IMR-90 (cell line): ENCODE results near the gene GVQW3. TPM values are rescaled to one million over a fixed set of nuclear protein-coding genes. Genes with fewer than 3 reads are reported as not detected.

Experiments
- ATAC-seq: fragments of 200-7000 bp; cut with Tn5 transposase; 2 replicates; pipeline ENCODE4 v1.9.1; 2020; ENCODE audit warnings: low read depth, mild to moderate bottlenecking, moderate library complexity
- BruUV-seq: library from RNA; stranded (reverse); fragments of 400-500 nt; replicated peaks from 2 replicates; lab custom pipeline; 2021; lab: Mats Ljungman, UMichigan
- CTCF ChIA-PET: fragments of 300-600 bp; formaldehyde crosslinking; extraction: SDS; loops from one replicate; lab custom pipeline; 2021; ENCODE audit warnings: antibody characterized with exemption; lab: Yijun Ruan, JAX
- POLR2A ChIA-PET: fragments of 300-600 bp; sonication (Branson Sonifier 250); formaldehyde crosslinking; loops from one replicate; lab custom pipeline; 2022; ENCODE audit warnings: antibody characterized with exemption; ENCODE audit not compliant: unreplicated experiment; lab: Charles Lee
- DNase-seq: peaks from one replicate; pipeline ENCODE4 v3.0.0; 2013
- H2AFZ ChIP-seq: replicated peaks from 2 replicates; pipeline ENCODE3; 2013; ENCODE audit warnings: low read length, mild to moderate bottlenecking; ENCODE audit not compliant: poor library complexity
- H2AK5ac ChIP-seq: 2 replicates; pipeline ENCODE4 v1.6.1; 2013; ENCODE audit warnings: low read depth, low read length, inconsistent platforms
- H2AK9ac ChIP-seq: replicated peaks from 2 replicates; pipeline ENCODE3; 2013; ENCODE audit warnings: mild to moderate bottlenecking, low read depth, low read length, moderate library complexity; ENCODE audit not compliant: poor library complexity
- H2BK120ac ChIP-seq: 2 replicates; pipeline ENCODE4 v1.6.1; 2013; ENCODE audit warnings: low read depth, low read length, inconsistent platforms
- H2BK15ac ChIP-seq: 3 replicates; pipeline ENCODE4 v1.6.1; 2013; ENCODE audit warnings: low read depth, low read length, inconsistent platforms
- H2BK20ac ChIP-seq: 2 replicates; pipeline ENCODE4 v1.6.1; 2013; ENCODE audit warnings: low read depth, mild to moderate bottlenecking, inconsistent platforms, low read length, moderate library complexity
- H2BK5ac ChIP-seq: 2 replicates; pipeline ENCODE4 v1.6.1; 2013; ENCODE audit warnings: mild to moderate bottlenecking, low read depth, low read length, inconsistent platforms; ENCODE audit not compliant: poor library complexity, severe bottlenecking
- H3K14ac ChIP-seq: replicated peaks from 2 replicates; pipeline ENCODE4 v1.6.1; 2013; ENCODE audit warnings: low read depth, low read length, inconsistent platforms
- H3K18ac ChIP-seq: 2 replicates; pipeline ENCODE4 v1.6.1; 2013; ENCODE audit warnings: low read depth, low read length, control low read depth
- H3K23ac ChIP-seq: 2 replicates; pipeline ENCODE4 v1.6.1; 2013; ENCODE audit warnings: low read depth, low read length, inconsistent platforms
- H3K27ac ChIP-seq: 2 replicates; pipeline ENCODE4 v1.5.1; 2013; ENCODE audit warnings: mild to moderate bottlenecking, control low read depth, low read length; ENCODE audit not compliant: insufficient read depth
- H3K27me3 ChIP-seq: 2 replicates; pipeline ENCODE4 v1.6.1; 2013; ENCODE audit warnings: low read length; ENCODE audit not compliant: control insufficient read depth, insufficient read depth
- H3K36me3 ChIP-seq: 2 replicates; pipeline ENCODE4 v1.6.1; 2013; ENCODE audit warnings: low read length, mixed read lengths; ENCODE audit not compliant: control insufficient read depth, insufficient read depth
- H3K4ac ChIP-seq: 2 replicates; pipeline ENCODE4 v1.6.1; 2013; ENCODE audit warnings: low read depth, low read length, inconsistent platforms
- H3K4me1 ChIP-seq: 2 replicates; pipeline ENCODE4 v1.6.1; 2013; ENCODE audit warnings: low read length, mixed read lengths; ENCODE audit not compliant: control insufficient read depth, insufficient read depth
- H3K4me2 ChIP-seq: 2 replicates; pipeline ENCODE4 v1.6.1; 2013; ENCODE audit warnings: low read depth, mild to moderate bottlenecking, control low read depth, low read length, moderate library complexity
- H3K4me3 ChIP-seq: 2 replicates; pipeline ENCODE4 v1.5.1; 2013; ENCODE audit warnings: low read depth, mild to moderate bottlenecking, control low read depth, low read length, moderate library complexity; ENCODE audit not compliant: insufficient read depth
- H3K56ac ChIP-seq: 2 replicates; pipeline ENCODE4 v1.6.1; 2013; ENCODE audit warnings: low read length, inconsistent platforms; ENCODE audit not compliant: insufficient read depth; ENCODE audit errors: extremely low read depth
- H3K79me1 ChIP-seq, 2 experiments: 2 replicates each; pipeline ENCODE4 v1.6.1; 2013; ENCODE audit warnings: low read length in 2 of 2, inconsistent platforms in 1 of 2, low read depth in 1 of 2
- H3K9ac ChIP-seq: 2 replicates; pipeline ENCODE4 v1.6.1; 2013; ENCODE audit warnings: low read depth, low read length, control low read depth
- H3K9me1 ChIP-seq: 2 replicates; pipeline ENCODE4 v1.6.1; 2013; ENCODE audit warnings: low read length, inconsistent platforms; ENCODE audit not compliant: insufficient read depth
- H3K9me3 ChIP-seq: 2 replicates; pipeline ENCODE4 v1.6.1; 2013; ENCODE audit warnings: low read length; ENCODE audit not compliant: control insufficient read depth, insufficient read depth
- H4K20me1 ChIP-seq: 2 replicates; pipeline ENCODE4 v1.6.1; 2013; ENCODE audit warnings: low read length, inconsistent platforms; ENCODE audit not compliant: insufficient read depth
- H4K5ac ChIP-seq: 2 replicates; pipeline ENCODE4 v1.6.1; 2013; ENCODE audit warnings: mild to moderate bottlenecking, low read depth, low read length, control low read depth
- H4K8ac ChIP-seq, 2 experiments: 2 replicates each; pipeline ENCODE4 v1.6.1; 2013; ENCODE audit warnings: low read depth in 2 of 2, low read length in 2 of 2, control low read depth in 1 of 2, inconsistent platforms in 1 of 2
- H4K91ac ChIP-seq: 2 replicates; pipeline ENCODE4 v1.6.1; 2013; ENCODE audit warnings: low read depth, low read length, inconsistent platforms; ENCODE audit not compliant: insufficient read depth
- BHLHE40 ChIP-seq: fragments of 150-350 bp; IDR thresholded peaks from 2 replicates; pipeline ENCODE4 v1.6.1; 2016; ENCODE audit warnings: mild to moderate bottlenecking, low read depth, low read length
- CEBPB ChIP-seq: IDR thresholded peaks from 2 replicates; pipeline ENCODE4 v1.6.1; 2012; ENCODE audit warnings: low read depth, low read length, improper control_type of control experiment
- CHD1 ChIP-seq: IDR thresholded peaks from 2 replicates; pipeline ENCODE4 v1.6.1; 2012; ENCODE audit warnings: low read depth, low read length, improper control_type of control experiment
- FOS ChIP-seq: fragments of 150-350 bp; IDR thresholded peaks from 2 replicates; pipeline ENCODE4 v1.6.1; 2016; ENCODE audit warnings: low read depth, low read length
- MAFK ChIP-seq: IDR thresholded peaks from 2 replicates; pipeline ENCODE4 v1.6.1; 2012; ENCODE audit warnings: low read depth, low read length, improper control_type of control experiment
- MAZ ChIP-seq: IDR thresholded peaks from 2 replicates; pipeline ENCODE4 v1.6.1; 2012; ENCODE audit warnings: low read depth, mild to moderate bottlenecking, low read length, improper control_type of control experiment, moderate library complexity, borderline replicate concordance
- MXI1 ChIP-seq: IDR thresholded peaks from 2 replicates; pipeline ENCODE4 v1.6.1; 2012; ENCODE audit warnings: low read depth, mild to moderate bottlenecking, low read length, moderate library complexity, borderline replicate concordance
- NFE2L2 ChIP-seq: fragments of 150-350 bp; IDR thresholded peaks from 2 replicates; pipeline ENCODE4 v1.6.1; 2016; ENCODE audit warnings: low read depth, mild to moderate bottlenecking, low read length
- POLR2A ChIP-seq: IDR thresholded peaks from 2 replicates; pipeline ENCODE4 v1.6.1; 2012; ENCODE audit warnings: mild to moderate bottlenecking, low read depth, low read length
- RAD21 ChIP-seq: IDR thresholded peaks from 2 replicates; pipeline ENCODE4 v1.6.1; 2012; ENCODE audit warnings: low read length, improper control_type of control experiment
- RCOR1 ChIP-seq: IDR thresholded peaks from 2 replicates; pipeline ENCODE4 v1.6.1; 2012; ENCODE audit warnings: mild to moderate bottlenecking, low read length, improper control_type of control experiment; ENCODE audit not compliant: insufficient replicate concordance
- RFX5 ChIP-seq: IDR thresholded peaks from 2 replicates; pipeline ENCODE4 v1.8.0; 2012; ENCODE audit warnings: low read depth, mild to moderate bottlenecking, low read length, moderate library complexity
- SMC3 ChIP-seq: fragments of 150-350 bp; IDR thresholded peaks from 2 replicates; pipeline ENCODE4 v1.6.1; 2016; ENCODE audit warnings: low read depth, mild to moderate bottlenecking, antibody characterized with exemption, low read length, moderate library complexity
- WGBS, 2 experiments: methylation state at CpG; one replicate each; pipeline versions ENCODE4 v1.1.5 to v1.1.7; 2013; ENCODE audit warnings: missing lambda C conversion rate in 2 of 2; ENCODE audit not compliant: insufficient read length in 1 of 2; ENCODE audit errors: extremely low coverage in 2 of 2; 5-methylcytosine and 5-hydroxymethylcytosine counted together
- dilution Hi-C: fragments of 300-500 bp; cut with HindIII; formaldehyde crosslinking; loops from one replicate; pipeline ENCODE4 v1.14.3; 2018; ENCODE audit warnings: low sequenced_read_pairs; ENCODE audit not compliant: unreplicated experiment
- in situ Hi-C: fragments of 300-500 bp; cut with MboI; formaldehyde crosslinking; loops from 3 replicates; pipeline ENCODE4 v1.14.3; 2019; ENCODE audit warnings: low sequenced_read_pairs, inconsistent platforms, mixed read lengths
- intact Hi-C: fragments of 100-400 bp; cut with micrococcal nuclease; formaldehyde crosslinking; loops from 2 replicates; pipeline ENCODE4 v1.10.0; 2022
- polyA plus RNA-seq, 3 experiments: library from polyadenylated mRNA; depleted of rRNA; stranded (reverse); fragments of >200 nt; gene quantifications; 2 replicates each; pipeline ENCODE4 v1.2.3, GENCODE V29; 2012; ENCODE audit warnings: low replicate concordance in 1 of 3
- total RNA-seq: library from RNA; depleted of rRNA; stranded (reverse); fragments of >200 nt; gene quantifications from 2 replicates; pipeline ENCODE4 v1.2.3, GENCODE V29; 2012
- TF ChIP-seq, protein P1 (sequence below): fragments of 150-350 bp; IDR thresholded peaks from 2 replicates; pipeline ENCODE4 v1.6.1; 2017; ENCODE audit warnings: mild to moderate bottlenecking, antibody characterized with exemption, low read length, low read depth
- TF ChIP-seq, protein P2 (sequence below): conservative IDR thresholded peaks from 2 replicates; pipeline ENCODE4 v1.5.1; 2012; ENCODE audit warnings: mild to moderate bottlenecking, low read depth, low read length, improper control_type of control experiment
- TF ChIP-seq, protein P3 (sequence below): fragments of 150-350 bp; IDR thresholded peaks from 2 replicates; pipeline ENCODE4 v1.6.1; 2016; ENCODE audit warnings: low read depth, mild to moderate bottlenecking, low read length, moderate library complexity, borderline replicate concordance

GVQW3 gene
- total and polyA plus RNA-seq, 2 of the 4 experiments (the other 2 are of a cell fraction) = 0.96 to 1.1 TPM

DNA sequence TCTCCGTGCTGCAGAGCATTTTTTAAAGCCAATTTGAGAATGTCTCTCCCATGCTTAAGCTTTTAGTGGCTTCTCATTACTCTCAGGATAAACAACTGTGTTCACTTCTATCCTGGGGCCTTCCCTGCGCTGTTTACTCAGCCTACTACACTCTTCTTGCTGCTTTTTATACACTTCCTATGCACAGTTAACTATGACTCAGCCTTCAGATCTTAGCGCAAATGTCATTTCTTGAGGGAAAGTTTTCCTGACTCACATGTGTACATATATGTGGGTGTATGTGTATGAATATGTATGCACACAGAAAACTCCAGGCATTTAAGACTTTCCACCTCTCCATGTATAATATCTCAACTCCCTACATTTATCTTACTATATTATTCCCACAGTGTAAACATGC, 10.0 kb upstream of the GVQW3 start:
- ChIA-PET CTCF (no interaction called here), POLR2A (no interaction called here)
- in situ Hi-C loops = no loop called here
- no peak overlapping the region for H4K8ac ChIP-seq
- H2BK15ac ChIP-seq = no peak overlapping the region
- H2BK120ac ChIP-seq = no peak overlapping the region
- no peak overlapping the region for H3K9ac ChIP-seq
- H4K20me1 ChIP-seq = peaks cover 52% of the 10 kb centered on the region
- H3K4me2 ChIP-seq = peak overlapping the region; percentile 79; the same call in 1 of the 2 replicates
- no peak overlapping the region for H3K4ac ChIP-seq
- no peaks in the 10 kb centered on the region for H3K9me3 ChIP-seq
- no peak overlapping the region for H4K5ac ChIP-seq
- H3K27ac ChIP-seq = no peak overlapping the region
- dilution Hi-C loops = no loop called here
- TF ChIP-seq CHD1 (no peak), RAD21 (no peak; the same call in 1 of the 2 replicates), CEBPB (no peak), MAZ (no peak), MAFK (no peak), SMC3 (no peak), RCOR1 (no peak), MXI1 (peak; percentile 41; the same call in 1 of the 2 replicates), NFE2L2 (peak; percentile 72; the same call in 1 of the 2 replicates), FOS (peak; percentile 88), POLR2A (no peak), RFX5 (no peak), BHLHE40 (peak; percentile 9; the same call in 1 of the 2 replicates)
- TF ChIP-seq, protein P1, sequence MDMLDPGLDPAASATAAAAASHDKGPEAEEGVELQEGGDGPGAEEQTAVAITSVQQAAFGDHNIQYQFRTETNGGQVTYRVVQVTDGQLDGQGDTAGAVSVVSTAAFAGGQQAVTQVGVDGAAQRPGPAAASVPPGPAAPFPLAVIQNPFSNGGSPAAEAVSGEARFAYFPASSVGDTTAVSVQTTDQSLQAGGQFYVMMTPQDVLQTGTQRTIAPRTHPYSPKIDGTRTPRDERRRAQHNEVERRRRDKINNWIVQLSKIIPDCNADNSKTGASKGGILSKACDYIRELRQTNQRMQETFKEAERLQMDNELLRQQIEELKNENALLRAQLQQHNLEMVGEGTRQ = no peak
- TF ChIP-seq, protein P2, sequence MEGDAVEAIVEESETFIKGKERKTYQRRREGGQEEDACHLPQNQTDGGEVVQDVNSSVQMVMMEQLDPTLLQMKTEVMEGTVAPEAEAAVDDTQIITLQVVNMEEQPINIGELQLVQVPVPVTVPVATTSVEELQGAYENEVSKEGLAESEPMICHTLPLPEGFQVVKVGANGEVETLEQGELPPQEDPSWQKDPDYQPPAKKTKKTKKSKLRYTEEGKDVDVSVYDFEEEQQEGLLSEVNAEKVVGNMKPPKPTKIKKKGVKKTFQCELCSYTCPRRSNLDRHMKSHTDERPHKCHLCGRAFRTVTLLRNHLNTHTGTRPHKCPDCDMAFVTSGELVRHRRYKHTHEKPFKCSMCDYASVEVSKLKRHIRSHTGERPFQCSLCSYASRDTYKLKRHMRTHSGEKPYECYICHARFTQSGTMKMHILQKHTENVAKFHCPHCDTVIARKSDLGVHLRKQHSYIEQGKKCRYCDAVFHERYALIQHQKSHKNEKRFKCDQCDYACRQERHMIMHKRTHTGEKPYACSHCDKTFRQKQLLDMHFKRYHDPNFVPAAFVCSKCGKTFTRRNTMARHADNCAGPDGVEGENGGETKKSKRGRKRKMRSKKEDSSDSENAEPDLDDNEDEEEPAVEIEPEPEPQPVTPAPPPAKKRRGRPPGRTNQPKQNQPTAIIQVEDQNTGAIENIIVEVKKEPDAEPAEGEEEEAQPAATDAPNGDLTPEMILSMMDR = no peak
- TF ChIP-seq, protein P3, sequence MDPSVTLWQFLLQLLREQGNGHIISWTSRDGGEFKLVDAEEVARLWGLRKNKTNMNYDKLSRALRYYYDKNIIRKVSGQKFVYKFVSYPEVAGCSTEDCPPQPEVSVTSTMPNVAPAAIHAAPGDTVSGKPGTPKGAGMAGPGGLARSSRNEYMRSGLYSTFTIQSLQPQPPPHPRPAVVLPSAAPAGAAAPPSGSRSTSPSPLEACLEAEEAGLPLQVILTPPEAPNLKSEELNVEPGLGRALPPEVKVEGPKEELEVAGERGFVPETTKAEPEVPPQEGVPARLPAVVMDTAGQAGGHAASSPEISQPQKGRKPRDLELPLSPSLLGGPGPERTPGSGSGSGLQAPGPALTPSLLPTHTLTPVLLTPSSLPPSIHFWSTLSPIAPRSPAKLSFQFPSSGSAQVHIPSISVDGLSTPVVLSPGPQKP = no peak
- H2AK9ac ChIP-seq = no peak overlapping the region
- WGBS, 2 experiments = 7% methylated on average over 1 of the region's 3 CpGs; no CpG with 5 or more reads in 1 of the 2 experiments
- H3K23ac ChIP-seq = no peak overlapping the region
- H2BK5ac ChIP-seq = peak overlapping the region; percentile 69
- H3K36me3 ChIP-seq = no peaks in the 10 kb centered on the region
- H3K4me3 ChIP-seq = no peak overlapping the region
- H3K18ac ChIP-seq = no peak overlapping the region; the same call in 1 of the 2 replicates
- ATAC-seq = peak; percentile 98
- peaks cover 22% of the 10 kb centered on the region for H3K9me1 ChIP-seq
- peak; percentile 94 for DNase-seq
- H2AFZ ChIP-seq = no peak overlapping the region
- H3K4me1 ChIP-seq = peaks cover 9% of the 10 kb centered on the region
- no peak overlapping the region for H2BK20ac ChIP-seq
- BruUV-seq = no TSS peak
- peaks cover 20 to 67% of the 10 kb centered on the region in 2 experiments for H3K79me1 ChIP-seq
- H2AK5ac ChIP-seq = no peak overlapping the region
- H3K56ac ChIP-seq = no peak overlapping the region
- intact Hi-C loops = no loop called here
- H3K27me3 ChIP-seq = no peaks in the 10 kb centered on the region
- no peak overlapping the region for H4K91ac ChIP-seq
- no peak overlapping the region for H3K14ac ChIP-seq
